GM12873 (cell line): ENCODE measurements around the gene RTN3.

Experiments
- TF ChIP-seq, protein P1 (sequence below): IDR thresholded peaks from 2 replicates; pipeline ENCODE4 v1.5.1; 2012; ENCODE audit warnings: low read depth, mild to moderate bottlenecking, moderate library complexity, low read length, control low read depth; ENCODE audit not compliant: insufficient read depth; ENCODE audit errors: missing control alignments

The RTN3 gene

DNA sequence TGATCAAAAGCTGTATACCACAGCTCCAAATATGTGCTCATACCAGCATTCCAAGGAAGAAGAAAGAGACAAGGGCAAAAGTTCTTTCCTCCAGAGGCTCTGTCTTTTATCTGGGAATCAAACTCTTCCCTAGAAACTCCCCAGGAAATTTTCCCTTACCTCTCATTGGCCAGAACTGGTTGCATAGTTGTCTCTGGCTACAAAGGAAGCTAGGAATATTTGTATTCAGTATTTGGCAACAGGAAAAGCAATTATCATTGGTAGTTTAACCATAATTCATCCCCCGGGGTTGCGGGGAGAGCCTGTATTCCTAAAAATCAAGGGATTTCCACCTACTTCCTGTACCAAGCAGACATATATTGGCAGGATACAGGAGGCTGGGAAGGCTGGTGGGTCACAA is 97.7 kb downstream of the RTN3 start:
- TF ChIP-seq, protein P1, sequence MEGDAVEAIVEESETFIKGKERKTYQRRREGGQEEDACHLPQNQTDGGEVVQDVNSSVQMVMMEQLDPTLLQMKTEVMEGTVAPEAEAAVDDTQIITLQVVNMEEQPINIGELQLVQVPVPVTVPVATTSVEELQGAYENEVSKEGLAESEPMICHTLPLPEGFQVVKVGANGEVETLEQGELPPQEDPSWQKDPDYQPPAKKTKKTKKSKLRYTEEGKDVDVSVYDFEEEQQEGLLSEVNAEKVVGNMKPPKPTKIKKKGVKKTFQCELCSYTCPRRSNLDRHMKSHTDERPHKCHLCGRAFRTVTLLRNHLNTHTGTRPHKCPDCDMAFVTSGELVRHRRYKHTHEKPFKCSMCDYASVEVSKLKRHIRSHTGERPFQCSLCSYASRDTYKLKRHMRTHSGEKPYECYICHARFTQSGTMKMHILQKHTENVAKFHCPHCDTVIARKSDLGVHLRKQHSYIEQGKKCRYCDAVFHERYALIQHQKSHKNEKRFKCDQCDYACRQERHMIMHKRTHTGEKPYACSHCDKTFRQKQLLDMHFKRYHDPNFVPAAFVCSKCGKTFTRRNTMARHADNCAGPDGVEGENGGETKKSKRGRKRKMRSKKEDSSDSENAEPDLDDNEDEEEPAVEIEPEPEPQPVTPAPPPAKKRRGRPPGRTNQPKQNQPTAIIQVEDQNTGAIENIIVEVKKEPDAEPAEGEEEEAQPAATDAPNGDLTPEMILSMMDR: no peak

DNA sequence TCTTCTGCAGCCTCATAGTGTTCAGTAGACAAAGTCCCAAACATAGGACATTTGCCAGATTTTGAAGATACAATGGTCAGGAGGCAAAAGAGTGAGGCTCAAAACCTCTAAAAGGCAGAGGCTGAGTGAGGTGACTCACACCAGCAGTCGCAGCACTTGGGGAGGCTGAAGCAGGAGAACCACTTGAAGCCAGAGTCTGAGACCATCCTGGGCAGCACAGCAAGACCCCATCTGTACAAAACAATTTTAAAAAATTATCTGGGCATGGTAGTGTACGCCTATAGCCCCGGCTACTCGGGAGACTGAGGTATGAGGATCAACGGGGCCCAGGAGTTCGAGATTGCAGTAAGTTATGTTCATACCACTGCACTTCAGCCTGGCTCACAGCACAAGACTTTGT is 101.4 kb downstream of the RTN3 start:
- TF ChIP-seq, protein P1: no peak

DNA sequence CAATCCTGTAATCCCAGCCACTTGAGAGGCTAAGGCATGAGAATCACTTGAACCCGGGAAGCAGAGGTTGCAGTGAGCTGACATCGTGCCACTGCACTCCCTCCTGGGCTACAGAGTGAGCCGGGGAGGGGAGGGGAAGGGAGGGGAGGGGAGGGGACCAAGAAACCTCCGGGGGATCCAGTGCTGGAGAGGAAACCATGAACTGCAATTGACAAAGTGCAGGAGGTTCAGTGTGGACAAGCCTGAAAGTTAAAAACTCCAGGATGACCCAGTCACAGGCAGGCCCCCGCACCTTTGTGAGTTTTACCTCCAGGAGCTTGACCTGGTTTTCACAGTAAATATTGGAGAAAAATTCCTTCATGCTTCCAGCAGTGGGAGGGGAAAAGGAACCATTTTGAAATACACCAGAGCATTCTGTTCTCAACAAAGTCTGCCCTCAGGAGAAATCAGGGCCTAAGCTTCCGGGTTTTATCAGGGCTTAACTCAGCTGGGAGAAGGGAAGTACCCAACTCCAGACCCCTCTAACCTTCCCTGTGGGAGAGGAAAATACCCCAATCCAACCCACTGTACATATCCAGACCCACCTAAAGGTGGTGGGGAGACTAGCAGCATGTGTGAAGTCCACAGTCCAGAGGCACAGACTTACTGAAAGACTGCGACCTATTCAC is 102.8 kb downstream of the RTN3 start:
- TF ChIP-seq, protein P1: no peak

DNA sequence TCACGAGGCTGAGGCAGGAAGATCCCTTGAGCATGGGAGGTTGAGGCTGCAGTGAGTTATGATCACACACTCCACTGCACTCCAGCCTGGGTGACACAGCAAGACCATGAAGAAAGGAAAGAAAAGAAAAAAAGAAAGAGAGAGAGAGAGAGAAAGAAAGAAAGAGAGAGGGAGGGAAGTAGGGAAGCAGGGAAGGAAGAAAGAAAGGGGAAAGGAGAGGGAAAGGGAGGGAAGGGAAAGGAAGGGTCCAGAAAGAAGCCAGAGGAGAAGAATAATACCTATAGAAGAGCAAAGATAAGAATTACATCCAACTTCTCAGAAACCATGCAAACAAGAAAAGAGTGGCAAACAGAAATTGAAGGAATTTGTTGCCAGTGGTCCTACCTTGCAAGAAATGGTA is 104.5 kb downstream of the RTN3 start:
- TF ChIP-seq, protein P1: no peak

DNA sequence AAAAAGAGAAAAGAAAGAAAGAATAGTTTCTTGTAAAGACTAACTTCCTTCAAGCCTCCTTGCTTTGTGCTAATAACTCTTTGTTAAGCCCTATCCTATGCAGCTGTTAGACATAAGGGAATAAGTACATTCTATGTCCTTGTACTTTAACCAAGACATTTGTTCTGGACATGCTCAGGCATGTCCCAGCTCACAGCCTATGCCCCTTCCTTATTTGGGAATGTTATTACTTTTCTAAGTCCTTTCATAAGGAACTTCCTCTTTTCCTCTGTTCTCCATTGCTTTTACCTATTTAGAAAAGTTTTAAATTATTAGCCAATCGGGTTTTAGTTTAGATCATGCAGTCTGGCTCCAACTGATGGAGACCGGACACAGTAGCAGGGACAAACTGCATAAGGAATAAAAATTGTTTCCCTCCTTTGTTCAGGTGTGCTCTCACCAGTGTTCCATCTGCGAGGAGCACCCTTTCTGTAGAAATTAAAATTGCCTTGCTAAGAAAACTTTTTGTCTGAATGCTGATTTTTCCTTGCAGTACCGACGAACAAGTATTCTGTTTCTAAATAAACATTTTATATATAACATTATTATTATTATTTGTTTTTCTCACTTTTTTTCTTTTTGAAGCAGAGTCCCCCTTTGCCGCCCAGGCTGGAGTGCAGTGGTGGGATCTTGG is 110.3 kb downstream of the RTN3 start:
- TF ChIP-seq, protein P1: no peak

DNA sequence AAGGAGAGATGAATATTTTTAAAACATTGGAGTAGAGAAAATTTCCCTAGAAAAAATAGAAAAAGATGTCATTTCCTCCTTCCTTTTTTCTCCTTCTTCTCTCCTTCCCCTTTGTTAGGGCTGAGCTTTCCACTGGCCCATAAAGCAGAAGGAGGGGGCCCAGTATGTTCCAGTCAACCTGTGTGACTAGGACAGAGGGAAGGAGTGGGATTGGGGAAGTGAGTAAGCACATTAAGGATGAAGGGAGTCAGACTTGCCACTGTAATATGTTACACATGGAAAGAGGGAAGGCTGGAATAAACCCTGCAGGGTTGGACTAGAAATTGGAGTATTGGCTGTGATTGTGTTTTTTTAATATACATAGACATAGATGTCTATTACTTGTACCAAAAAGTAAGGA is 111.9 kb downstream of the RTN3 start:
- TF ChIP-seq, protein P1: no peak

DNA sequence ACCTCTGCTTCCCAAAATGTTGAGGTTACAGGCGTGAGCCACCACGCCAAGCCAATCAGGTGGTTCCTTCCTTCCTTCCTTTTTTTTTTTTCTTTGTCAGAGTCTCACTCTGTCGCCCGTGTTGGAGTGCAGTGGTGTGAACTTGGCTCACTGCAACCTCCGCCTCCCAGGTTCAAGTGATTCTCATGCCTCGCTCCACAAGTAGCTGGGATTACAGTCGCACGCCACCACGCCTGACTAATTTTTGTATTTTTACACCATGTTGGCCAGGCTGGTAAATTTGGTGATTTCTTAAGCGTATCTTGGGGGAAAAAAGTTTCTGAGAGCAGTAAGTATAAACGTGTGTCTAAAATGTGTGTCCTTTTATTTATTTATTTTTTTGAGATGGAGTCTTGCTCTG is 113.8 kb downstream of the RTN3 start:
- TF ChIP-seq, protein P1: no peak
